HK-2 (cell line): ENCODE data around the gene DCXR.

ENCODE experiments used
- DNase-seq: peaks from one replicate; pipeline ENCODE4 v3.0.0-alpha.2; 2018; ENCODE audit not compliant: unreplicated experiment

Gene DCXR

GRCh38 chr17:82012261-82012639 lies 25.2 kb downstream of the DCXR start:
- DNase-seq = no peak

DNA sequence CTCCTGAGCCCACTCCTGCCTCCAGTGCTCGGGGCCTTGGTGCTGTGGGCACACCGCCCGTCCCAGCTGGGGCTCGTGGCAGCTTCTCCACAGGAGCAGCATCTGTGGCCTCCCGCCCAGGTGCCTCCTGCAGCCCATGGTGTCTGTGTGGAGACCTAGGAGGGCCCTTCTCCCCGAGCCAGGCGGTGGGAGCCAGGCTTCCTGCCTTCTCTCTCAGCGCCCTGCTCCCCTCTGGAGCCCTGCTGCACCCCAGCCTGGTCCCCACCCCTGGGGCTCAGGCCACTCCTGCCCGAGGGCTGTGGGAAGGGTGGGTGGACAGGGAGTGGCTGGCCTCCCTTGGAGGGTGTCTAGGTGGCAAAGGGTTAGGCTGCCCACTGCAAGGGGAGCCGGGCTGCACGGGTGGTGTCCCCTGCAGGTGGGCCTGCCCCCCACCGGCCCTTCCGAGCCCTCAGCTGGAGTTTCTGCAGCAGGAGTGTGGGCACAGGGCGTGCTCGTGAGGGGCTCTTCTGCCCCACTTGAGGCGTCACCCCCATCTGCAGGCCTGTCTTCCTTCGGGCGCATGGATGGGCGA lies 25.8 kb downstream of the DCXR start:
- no peak for DNase-seq

DNA sequence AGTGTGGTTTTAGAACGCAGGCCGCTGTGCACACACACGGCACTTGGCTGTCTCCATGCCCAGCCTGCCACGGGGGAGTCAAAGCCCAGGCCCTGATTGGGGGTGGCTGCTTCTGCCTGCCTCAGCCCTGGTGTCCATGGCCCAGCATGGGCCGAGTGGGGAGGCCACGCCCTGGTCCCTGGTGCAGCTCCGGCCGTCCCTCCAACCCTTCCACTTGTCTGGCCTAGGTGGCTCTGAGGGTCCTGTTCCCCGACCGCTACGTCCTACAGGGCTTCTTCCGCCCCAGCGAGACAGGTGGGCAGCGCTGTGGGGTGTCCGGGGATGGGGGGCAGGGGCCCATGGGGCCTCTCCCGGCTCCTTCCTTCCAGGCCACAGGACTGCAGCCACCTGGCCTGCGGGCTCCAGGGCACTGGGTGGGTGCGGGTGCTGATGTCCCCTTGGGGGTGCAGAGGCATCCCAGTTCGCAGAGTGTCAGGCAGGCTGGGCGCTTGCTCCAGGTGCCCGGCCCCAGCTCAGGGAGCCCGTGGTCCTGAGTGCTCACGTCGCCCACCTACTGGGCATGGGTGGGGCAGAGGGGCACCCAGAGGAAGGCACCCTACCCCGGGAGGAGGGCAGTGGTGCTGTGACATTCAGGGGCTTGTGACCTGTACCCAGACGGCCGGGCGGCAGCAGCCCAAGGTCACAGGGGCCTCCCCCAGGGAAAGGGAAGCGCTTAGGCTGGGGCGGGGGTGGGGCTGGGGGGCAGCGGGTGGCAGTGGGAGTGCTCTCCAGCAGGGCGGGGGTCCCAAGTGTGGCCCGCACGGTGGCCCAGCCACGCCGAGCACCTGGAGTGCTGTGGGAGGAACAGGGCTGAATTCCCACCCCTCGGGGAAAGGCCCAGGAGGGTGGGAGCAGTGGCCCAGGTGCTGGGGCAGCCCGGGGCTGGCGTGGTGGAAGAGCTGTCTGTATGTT lies 26.6 kb downstream of the DCXR start:
- DNase-seq = no peak

DNA sequence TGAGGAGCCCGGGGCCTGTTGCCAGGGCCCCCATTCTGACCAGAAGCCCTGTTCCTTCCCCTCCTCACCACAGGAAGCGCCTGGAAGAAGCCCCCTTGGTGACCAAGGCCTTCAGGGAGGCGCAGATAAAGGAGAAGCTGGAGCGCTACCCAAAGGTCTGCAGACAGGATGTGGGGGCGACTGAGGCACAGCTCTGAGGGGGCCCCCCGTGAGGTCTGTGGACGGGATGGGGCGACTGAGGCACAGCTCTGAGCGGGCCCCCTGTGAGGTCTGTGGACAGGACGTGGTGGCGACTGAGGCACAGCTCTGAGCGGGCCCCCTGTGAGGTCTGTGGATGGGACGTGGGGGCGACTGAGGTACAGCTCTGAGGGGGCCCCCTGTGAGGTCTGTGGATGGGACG lies 28.1 kb downstream of the DCXR start:
- DNase-seq = no peak

- DNase-seq = no peak
Observed at GRCh38 chr17:82008941-82009405, 28.5 kb downstream of the DCXR start.

DNA sequence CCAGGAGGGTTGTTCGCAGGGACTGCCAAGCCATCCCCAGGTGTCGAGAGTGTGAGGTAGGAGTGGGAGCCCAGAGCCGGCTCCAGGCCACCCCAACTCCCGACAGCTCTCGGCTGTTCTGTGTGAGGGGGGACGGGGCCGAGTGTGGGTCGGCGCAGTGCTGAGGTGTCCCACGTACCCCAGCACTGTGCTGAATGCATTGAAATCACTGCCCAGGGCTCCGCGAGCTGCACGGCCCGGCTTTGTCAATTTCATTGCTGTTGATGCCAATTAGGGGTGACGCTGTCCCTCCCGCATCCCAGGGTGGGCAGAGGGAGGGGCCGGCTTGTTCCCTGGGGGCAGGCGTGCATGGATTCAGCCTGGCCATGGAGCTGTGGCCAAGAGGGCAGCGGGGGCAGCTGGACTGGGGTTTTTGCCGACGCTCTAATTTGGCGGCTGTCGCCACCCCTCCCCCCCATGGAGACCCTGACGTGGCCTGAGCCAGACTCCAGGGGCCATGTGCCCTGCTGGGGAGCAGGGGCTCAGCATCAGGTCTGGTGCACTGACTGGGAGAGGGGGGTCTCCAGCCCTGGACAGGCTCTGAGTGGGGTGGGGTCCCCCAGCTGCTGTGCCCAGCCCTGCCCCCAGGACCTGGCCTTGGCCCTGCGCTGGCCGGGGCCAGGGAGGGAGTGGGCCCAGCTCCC lies 29.1 kb downstream of the DCXR start:
- DNase-seq = no peak

- DNase-seq = peak; percentile 41
Observed at GRCh38 chr17:82007495-82008257, 29.8 kb downstream of the DCXR start.

GRCh38 chr17:82007228-82007494 lies 30.3 kb downstream of the DCXR start:
- DNase-seq = no peak

DNA sequence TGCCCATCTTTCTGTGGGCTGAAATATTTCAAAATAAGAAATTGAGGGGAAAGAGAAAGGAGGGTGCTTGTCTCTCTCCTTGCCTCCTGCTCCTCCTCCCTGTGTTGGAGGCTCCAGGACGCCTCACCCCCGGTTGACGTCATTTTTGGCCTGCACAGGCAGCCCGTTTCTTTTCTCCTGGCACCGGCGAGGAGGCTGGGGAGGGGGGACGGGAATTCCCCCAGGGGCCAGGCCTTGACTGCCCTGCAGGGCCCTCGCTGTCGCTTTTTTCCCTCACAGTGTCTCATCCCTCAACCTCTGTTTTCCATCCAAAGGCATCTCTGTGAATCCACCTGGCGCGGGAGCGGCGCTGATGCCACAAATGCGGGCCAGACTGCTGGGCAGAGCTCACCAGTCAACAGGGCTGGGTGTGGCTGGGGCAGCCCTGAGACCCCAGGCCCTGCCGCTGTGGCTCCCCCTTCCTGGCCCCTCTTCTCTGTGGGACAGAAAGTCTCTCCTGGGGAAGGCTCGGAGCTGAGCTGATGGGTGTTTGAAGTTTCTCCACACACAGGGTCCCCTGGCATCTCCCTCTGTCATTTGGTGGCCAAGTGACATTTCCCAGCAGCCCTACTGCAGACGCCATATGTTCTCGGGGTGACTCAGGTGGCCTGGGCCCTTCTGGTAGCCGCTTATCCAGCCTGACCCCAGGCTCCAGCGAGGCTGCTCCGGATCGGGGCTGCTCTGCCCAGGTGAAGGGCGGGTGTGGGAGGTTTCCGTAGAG lies 30.8 kb downstream of the DCXR start:
- no peak for DNase-seq

DNA sequence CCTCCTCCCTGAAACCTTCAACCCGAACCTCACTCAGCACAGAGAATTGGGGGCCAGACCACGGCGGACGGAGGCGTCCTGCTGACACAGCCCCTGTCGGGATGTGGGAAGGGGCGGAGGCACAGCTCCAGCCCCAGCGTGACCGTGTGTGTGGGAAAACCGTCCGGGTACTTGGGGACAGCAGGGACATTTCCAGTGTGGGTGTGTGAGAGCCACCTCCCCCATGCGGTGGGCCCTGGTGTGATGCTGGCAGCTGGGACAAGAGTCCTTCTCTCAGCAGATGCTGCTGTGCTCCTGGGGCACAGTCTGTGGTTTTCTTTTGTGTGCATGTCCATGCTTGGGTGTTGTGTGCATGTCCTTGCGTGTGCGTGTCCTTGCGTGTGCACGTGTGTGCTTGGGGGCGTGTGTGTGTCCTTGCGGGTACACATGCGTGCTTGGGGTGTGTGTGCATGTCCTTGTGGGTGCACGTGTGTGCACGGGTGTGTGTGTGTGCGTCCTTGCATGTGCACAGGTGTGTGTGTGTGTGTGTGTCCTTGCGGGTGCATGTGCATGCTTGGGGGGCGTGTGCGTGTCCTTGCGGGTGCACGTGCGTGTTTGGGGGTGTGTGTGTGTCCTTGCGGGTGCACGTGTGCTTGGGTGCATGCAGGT lies 31.7 kb downstream of the DCXR start:
- no peak for DNase-seq

- DNase-seq = no peak
Observed at GRCh38 chr17:82004517-82005455, 32.7 kb downstream of the DCXR start.

DNA sequence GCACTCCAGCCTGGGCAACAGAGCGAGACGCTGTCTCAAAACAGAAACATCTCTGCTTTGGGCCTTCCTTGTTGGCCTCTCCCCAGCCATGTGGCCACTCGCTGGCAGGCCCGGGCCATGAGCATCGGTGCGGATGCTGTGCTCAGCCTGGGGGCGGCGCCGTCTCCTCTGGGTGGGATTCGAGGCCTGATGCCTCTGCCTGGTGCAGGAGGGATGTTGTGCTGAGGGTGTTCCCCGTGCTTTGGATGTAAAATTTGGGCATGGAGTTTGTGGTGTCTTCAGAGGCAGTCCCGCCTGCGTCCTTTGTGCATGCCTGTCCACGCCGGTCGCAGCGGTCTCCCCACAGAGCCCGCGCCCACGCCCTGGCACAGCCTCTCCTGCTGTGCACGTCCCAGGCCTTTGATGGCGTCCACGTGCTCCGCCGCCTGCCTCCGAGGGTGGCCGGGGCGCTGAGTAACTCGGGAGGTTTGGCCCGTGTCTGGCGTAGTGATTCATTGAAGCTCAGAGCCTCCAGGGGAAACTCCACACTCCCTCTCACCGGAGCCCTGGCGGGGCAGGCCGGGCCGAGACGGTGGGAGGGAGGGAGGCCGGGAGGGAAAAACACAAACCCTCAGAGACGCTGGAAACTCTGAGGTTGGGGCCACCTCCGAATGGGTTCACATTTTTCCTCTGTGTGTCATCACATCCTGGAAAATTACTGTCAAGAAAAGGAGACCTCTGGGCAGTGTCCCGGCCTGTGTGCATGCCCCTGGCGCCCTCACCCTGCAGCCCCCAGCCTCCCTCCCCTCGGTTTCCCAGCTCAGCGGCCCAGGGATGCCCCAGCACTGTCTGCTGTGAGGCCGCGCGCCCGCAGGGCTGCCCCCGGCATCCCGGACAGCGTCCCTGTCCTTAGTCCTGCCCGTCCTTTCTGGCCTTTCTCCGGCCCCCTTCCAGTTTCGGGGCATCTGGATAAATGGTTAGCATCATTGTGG lies 33.8 kb downstream of the DCXR start:
- DNase-seq = peak; percentile 96

- no peak for DNase-seq
Observed at GRCh38 chr17:82001571-82002056, 35.9 kb downstream of the DCXR start.

DNA sequence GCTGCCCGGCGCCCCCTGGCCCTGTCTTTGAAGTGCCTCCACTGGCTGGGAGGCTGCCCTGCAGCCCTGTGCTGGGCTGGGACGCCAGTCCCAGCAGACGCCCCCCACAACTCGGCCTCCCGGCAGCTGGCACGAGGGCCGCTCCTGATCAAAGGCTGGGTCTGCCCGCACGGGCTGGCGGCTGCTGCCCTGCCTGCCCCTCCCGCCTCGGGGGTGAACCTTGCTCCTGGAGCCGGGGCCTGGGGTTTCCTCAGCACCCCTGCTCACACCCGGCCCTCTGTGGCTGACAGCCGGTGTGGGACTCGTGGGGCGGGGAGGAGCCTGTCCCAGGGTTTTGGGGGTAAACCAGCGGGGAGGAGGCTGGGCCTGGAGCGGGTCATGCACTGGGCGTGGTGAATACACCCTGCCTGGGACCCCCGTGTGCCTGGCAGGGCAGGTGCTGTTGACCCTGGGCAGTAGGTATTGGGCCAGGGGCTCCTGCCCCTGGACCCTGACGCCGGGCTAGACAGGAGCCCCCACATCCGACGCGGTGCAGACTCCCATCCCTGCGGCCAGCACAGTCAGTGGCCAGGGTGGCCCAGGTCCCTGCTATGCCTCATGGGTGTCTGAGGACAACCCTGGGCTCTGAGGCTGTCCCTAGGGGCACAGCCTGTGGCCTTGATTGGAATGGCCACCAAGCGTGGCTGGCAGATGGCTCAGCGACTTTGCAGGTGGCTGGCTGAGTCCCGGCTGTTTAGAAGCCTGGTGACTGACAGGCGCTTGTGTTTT lies 36.5 kb downstream of the DCXR start:
- DNase-seq = no peak

GRCh38 chr17:81999976-82000802 lies 37.3 kb downstream of the DCXR start:
- DNase-seq = no peak

DNA sequence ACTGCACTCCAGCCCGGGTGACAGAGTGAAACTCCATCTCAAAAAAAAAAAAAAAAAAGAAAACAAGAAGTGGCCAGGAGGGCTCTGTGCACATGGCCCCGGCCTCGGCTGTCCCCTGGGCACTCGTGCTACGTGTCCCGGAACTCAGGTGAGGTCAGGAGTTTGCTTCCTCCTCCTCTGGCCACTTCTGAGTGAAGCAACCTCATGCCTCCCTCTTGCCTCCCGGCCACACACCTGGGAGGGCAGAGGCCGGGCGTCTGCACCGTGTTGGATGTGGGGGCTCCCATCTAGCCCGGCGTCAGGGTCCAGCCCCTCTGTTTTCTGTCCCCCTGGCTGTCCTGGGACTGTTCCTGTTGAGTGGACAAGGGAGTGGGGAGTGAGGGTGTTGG lies 37.9 kb downstream of the DCXR start:
- DNase-seq = no peak
